Measurements from ENCODE around the gene GP5.

The GP5 gene

GRCh38 chr3:194399874-194400411 lies 877 bp upstream of the GP5 start:
- DNase-seq (ENCODE audit: low read depth): no peak
- TF ChIP-seq CTCF (conservative IDR thresholded peaks at IDR 0.05; ENCODE audit: low read depth, low read length): no peak

GRCh38 chr3:194397757-194398312 lies 1.2 kb downstream of the GP5 start:
- TF ChIP-seq CTCF (conservative IDR thresholded peaks at IDR 0.05; ENCODE audit: low read depth, low read length): no peak
- no peak for DNase-seq (ENCODE audit: low read depth)
- peak overlapping the region; percentile 7 for H3K4me3 ChIP-seq (ENCODE audit: low read length)

More at GRCh38 chr3:194399874-194400411, 877 bp upstream of the GP5 start:
- no peak overlapping the region for H3K4me3 ChIP-seq (ENCODE audit: low read length)

GRCh38 chr3:194396859-194397756 lies 2.0 kb downstream of the GP5 start:
- no peak for DNase-seq (ENCODE audit: low read depth)
- no peak overlapping the region for H3K4me3 ChIP-seq (ENCODE audit: low read length)
- no peak for TF ChIP-seq CTCF (conservative IDR thresholded peaks at IDR 0.05; ENCODE audit: low read depth, low read length)

- TF ChIP-seq CTCF (conservative IDR thresholded peaks at IDR 0.05; ENCODE audit: low read depth, low read length): no peak
- DNase-seq (ENCODE audit: low read depth): no peak
- no peak overlapping the region for H3K4me3 ChIP-seq (ENCODE audit: low read length)
These were observed 2.6 kb downstream of the GP5 start for GRCh38 chr3:194396539-194396858.

GRCh38 chr3:194395778-194396538 lies 3.1 kb downstream of the GP5 start:
- TF ChIP-seq CTCF (conservative IDR thresholded peaks at IDR 0.05; ENCODE audit: low read depth, low read length): no peak
- no peak for DNase-seq (ENCODE audit: low read depth)
- no peak overlapping the region for H3K4me3 ChIP-seq (ENCODE audit: low read length)

- peak; percentile 62 for DNase-seq (ENCODE audit: low read depth)
- H3K4me3 ChIP-seq (ENCODE audit: low read length): no peak overlapping the region
- TF ChIP-seq CTCF (conservative IDR thresholded peaks at IDR 0.05; ENCODE audit: low read depth, low read length): no peak
These were observed 3.9 kb downstream of the GP5 start for GRCh38 chr3:194395212-194395611.
